OCI-LY7 (cell line): ENCODE data around the gene TIPIN. TPM values are rescaled to one million over a fixed set of nuclear protein-coding genes. Genes with fewer than 3 reads are reported as not detected.
A peak's percentile ranks its signal among the peaks of the same experiment; 100 is the strongest.
"Not testable (repeated sequence)": the region's sequence is repeated elsewhere in the genome, so short reads cannot be mapped to it uniquely, and the experiment has no call there.

ENCODE experiments used
- BruUV-seq: library from RNA; stranded (reverse); fragments of 400-500 nt; replicated peaks from 2 replicates; lab custom pipeline; 2021; lab: Mats Ljungman, UMichigan
- CTCF ChIA-PET: fragments of 300-600 bp; sonication (Branson Sonifier 250); formaldehyde crosslinking; loops from one replicate; lab custom pipeline; 2022; ENCODE audit warnings: antibody characterized with exemption; ENCODE audit not compliant: unreplicated experiment; lab: Charles Lee
- POLR2A ChIA-PET: fragments of 300-600 bp; sonication (Branson Sonifier 250); formaldehyde crosslinking; loops from one replicate; lab custom pipeline; 2022; ENCODE audit warnings: antibody characterized with exemption; lab: Charles Lee
- DNase-seq: peaks from one replicate; pipeline ENCODE4 v3.0.0-alpha.2; 2015; ENCODE audit warnings: low spot score
- H2AFZ ChIP-seq: fragments of 200-600 bp; sonication (generic), shearing (Covaris generic); 2 replicates; pipeline ENCODE4 v1.6.1; 2014; ENCODE audit warnings: mild to moderate bottlenecking, antibody characterized with exemption, low read length, moderate library complexity
- H3K27ac ChIP-seq: fragments of 200-600 bp; sonication (generic); 2 replicates; pipeline ENCODE4 v1.5.1; 2014; ENCODE audit warnings: mixed run types, low read depth, mild to moderate bottlenecking, moderate library complexity, low read length, inconsistent platforms; ENCODE audit not compliant: poor library complexity, severe bottlenecking
- H3K36me3 ChIP-seq: fragments of 200-600 bp; sonication (generic); 2 replicates; pipeline ENCODE4 v1.6.1; 2014; ENCODE audit warnings: mild to moderate bottlenecking, antibody characterized with exemption, low read length, moderate library complexity, mixed read lengths; ENCODE audit not compliant: insufficient read depth
- H3K4me1 ChIP-seq: fragments of 200-600 bp; sonication (generic); 2 replicates; pipeline ENCODE4 v1.5.1; 2014; ENCODE audit warnings: mild to moderate bottlenecking, low read length; ENCODE audit not compliant: insufficient read depth, poor library complexity, severe bottlenecking
- H3K4me2 ChIP-seq: fragments of 200-600 bp; sonication (generic); 2 replicates; pipeline ENCODE4 v1.6.1; 2014; ENCODE audit warnings: mild to moderate bottlenecking, low read length
- H3K4me3 ChIP-seq: fragments of 200-600 bp; sonication (generic); 2 replicates; pipeline ENCODE4 v1.5.1; 2014; ENCODE audit warnings: mild to moderate bottlenecking, low read depth, low read length; ENCODE audit not compliant: poor library complexity, severe bottlenecking
- H3K79me2 ChIP-seq: fragments of 200-600 bp; sonication (generic); 2 replicates; pipeline ENCODE4 v1.6.1; 2016; ENCODE audit warnings: low read depth, mild to moderate bottlenecking, low read length, moderate library complexity, mixed read lengths; ENCODE audit not compliant: insufficient read depth
- H3K9me2 ChIP-seq: fragments of 200-600 bp; sonication (generic); 2 replicates; pipeline ENCODE4 v1.6.1; 2016; ENCODE audit warnings: mild to moderate bottlenecking, low read length, mixed read lengths; ENCODE audit not compliant: insufficient read depth
- H3K9me3 ChIP-seq: fragments of 200-600 bp; sonication (generic); 2 replicates; pipeline ENCODE4 v1.6.1; 2014; ENCODE audit warnings: mild to moderate bottlenecking, mixed run types, low read length, mixed read lengths
- H4K20me1 ChIP-seq: fragments of 200-600 bp; sonication (generic); 2 replicates; pipeline ENCODE4 v1.6.1; 2014; ENCODE audit warnings: mild to moderate bottlenecking, antibody characterized with exemption, low read length, moderate library complexity, mixed read lengths; ENCODE audit not compliant: insufficient read depth
- EZH2phosphoT487 ChIP-seq: fragments of 200-600 bp; sonication (generic); IDR thresholded peaks from 2 replicates; pipeline ENCODE4 v1.6.1; 2018; ENCODE audit warnings: low read depth, borderline replicate concordance, mild to moderate bottlenecking, mixed run types, antibody characterized with exemption, low read length, moderate library complexity, mixed read lengths
- intact Hi-C: fragments of 100-400 bp; cut with micrococcal nuclease; formaldehyde crosslinking; loops from one replicate; pipeline ENCODE4 v1.10.0; 2022; ENCODE audit not compliant: unreplicated experiment
- total RNA-seq, 2 experiments: library from RNA; depleted of rRNA in 1 of 2; stranded (reverse); fragments of >200 nt in 1 of 2; shearing (Covaris generic) in 1 of 2; gene quantifications; 2 replicates each; pipeline ENCODE4 v1.2.3, GENCODE V29; 2014 to 2022
- TF ChIP-seq, protein P1 (sequence below): fragments of 200-600 bp; sonication (generic); conservative IDR thresholded peaks from 2 replicates; pipeline ENCODE4 v1.5.1; 2014; ENCODE audit warnings: mild to moderate bottlenecking, antibody characterized with exemption, low read length, moderate library complexity, mixed read lengths

The TIPIN gene
- total RNA-seq, 2 experiments from 2014 or later = 26.0 to 38.1 TPM

DNA sequence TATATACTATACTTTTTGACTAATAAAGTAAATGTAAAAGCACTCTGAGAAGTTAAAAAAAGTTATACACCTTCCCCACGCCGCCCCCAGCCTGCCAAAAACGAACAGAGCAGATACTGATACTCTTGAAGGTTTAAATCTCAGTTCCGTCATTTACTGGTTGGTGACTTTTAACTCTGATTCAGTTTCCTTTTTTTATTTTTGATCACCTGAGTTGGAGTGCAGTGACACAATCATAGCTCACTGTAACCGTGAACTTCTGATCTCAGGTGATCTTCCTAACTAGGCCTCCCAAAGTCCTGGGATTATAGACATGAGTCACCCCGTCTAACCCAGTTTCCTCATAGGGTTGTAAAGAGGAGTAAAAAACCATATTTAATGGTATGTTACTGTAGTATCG lies 3.3 kb upstream of the TIPIN start:
- POLR2A ChIA-PET = interaction anchor here (0.7 kb wide), 1 partner anchor 183 kb away, joined by 3 read pairs; no protein-coding TSS in a partner anchor
- peak overlapping the region; percentile 89 for H2AFZ ChIP-seq
- TF ChIP-seq EZH2phosphoT487 = no peak
- TF ChIP-seq, protein P1, sequence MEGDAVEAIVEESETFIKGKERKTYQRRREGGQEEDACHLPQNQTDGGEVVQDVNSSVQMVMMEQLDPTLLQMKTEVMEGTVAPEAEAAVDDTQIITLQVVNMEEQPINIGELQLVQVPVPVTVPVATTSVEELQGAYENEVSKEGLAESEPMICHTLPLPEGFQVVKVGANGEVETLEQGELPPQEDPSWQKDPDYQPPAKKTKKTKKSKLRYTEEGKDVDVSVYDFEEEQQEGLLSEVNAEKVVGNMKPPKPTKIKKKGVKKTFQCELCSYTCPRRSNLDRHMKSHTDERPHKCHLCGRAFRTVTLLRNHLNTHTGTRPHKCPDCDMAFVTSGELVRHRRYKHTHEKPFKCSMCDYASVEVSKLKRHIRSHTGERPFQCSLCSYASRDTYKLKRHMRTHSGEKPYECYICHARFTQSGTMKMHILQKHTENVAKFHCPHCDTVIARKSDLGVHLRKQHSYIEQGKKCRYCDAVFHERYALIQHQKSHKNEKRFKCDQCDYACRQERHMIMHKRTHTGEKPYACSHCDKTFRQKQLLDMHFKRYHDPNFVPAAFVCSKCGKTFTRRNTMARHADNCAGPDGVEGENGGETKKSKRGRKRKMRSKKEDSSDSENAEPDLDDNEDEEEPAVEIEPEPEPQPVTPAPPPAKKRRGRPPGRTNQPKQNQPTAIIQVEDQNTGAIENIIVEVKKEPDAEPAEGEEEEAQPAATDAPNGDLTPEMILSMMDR = peak; percentile 22; the same call in 1 of the 2 replicates
- DNase-seq = peak; percentile 59
- peak overlapping the region; percentile 60 for H3K4me2 ChIP-seq
- H3K36me3 ChIP-seq = no peaks in the 10 kb centered on the region
- H3K4me3 ChIP-seq = peak overlapping the region; percentile 31
- H4K20me1 ChIP-seq = no peaks in the 10 kb centered on the region
- peaks cover 16% of the 10 kb centered on the region for H3K79me2 ChIP-seq
- peaks cover 38% of the 10 kb centered on the region for H3K4me1 ChIP-seq
- H3K9me3 ChIP-seq = peaks cover 5% of the 10 kb centered on the region; the same call in 1 of the 2 replicates
- intact Hi-C loops = loop anchor here (5.0 to 10.0 kb wide), 2 partner anchors 138 to 205 kb away; partner anchors contain the start of gene SNAPC5
- peak overlapping the region; percentile 85 for H3K27ac ChIP-seq
- H3K9me2 ChIP-seq = no peaks in the 10 kb centered on the region
- BruUV-seq = no TSS peak
- CTCF ChIA-PET = no interaction called here

DNA sequence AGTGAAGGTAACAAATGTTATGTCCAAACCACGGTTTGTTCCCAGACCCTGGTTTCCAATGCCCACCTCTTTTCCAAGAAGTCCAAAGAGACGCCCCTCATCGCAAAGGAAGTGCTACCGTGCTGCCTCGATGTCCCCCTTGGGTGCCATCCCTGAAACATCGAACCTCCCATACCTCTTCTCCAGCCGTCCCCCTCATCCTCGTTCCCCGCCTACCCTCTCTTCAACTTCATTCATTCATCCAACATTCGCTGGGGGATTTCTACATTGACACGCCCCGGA lies 467 bp downstream of the TIPIN start:
- no peaks in the 10 kb centered on the region for H4K20me1 ChIP-seq
- H2AFZ ChIP-seq = peak overlapping the region; percentile 59
- POLR2A ChIA-PET = interaction anchor here (0.7 to 2.4 kb wide), 3 partner anchors 30 to 1234 kb away, joined by 4 to 9 read pairs (median 7); partner anchors contain the start of gene MAP2K1
- peaks cover 5% of the 10 kb centered on the region; the same call in 1 of the 2 replicates for H3K9me3 ChIP-seq
- intact Hi-C loops = loop anchor here (1.0 to 10.0 kb wide), 5 partner anchors 15 to 201 kb away; partner anchors contain the start of genes MAP2K1 and SNAPC5
- DNase-seq = no peak
- peaks cover 36% of the 10 kb centered on the region for H3K79me2 ChIP-seq
- TF ChIP-seq, protein P1 = no peak
- TF ChIP-seq EZH2phosphoT487 = no peak
- peak overlapping the region; percentile 84 for H3K27ac ChIP-seq
- H3K36me3 ChIP-seq = peaks cover 33% of the 10 kb centered on the region
- H3K9me2 ChIP-seq = no peaks in the 10 kb centered on the region
- peak overlapping the region; percentile 83 for H3K4me2 ChIP-seq
- CTCF ChIA-PET = no interaction called here
- BruUV-seq = TSS peak; percentile 77
- peaks cover 50% of the 10 kb centered on the region for H3K4me1 ChIP-seq
- H3K4me3 ChIP-seq = peak overlapping the region; percentile 87

DNA sequence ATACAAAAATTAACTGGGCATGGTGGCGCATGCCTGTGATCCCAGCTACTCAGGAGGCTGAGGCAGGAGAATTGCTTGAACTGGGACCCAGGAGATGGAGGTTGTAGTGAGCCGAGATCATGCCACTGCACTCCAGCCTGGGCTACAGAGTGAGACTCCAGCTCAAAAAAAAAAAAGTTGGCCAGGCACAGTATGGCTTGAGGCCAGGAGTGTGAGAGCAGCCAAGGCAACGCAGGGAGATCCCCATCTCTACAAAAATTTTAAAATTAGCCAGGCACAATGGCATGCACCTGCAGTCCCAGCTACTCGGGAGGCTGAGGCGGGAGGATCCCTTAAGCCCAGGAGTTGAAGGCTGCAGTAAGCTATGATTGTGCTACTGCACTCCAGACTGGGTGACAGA lies 8.0 kb downstream of the TIPIN start:
- H4K20me1 ChIP-seq, H3K9me3 ChIP-seq, intact Hi-C loops, H3K9me2 ChIP-seq, H3K4me3 ChIP-seq, H3K79me2 ChIP-seq, DNase-seq, H2AFZ ChIP-seq, H3K4me1 ChIP-seq, H3K27ac ChIP-seq, BruUV-seq, H3K4me2 ChIP-seq: not testable (repeated sequence)
- ChIA-PET POLR2A (interaction anchor here (0.6 kb wide), 1 partner anchor 9 kb away, joined by 5 read pairs; no protein-coding TSS in a partner anchor), CTCF (interaction anchor here (0.6 kb wide), 1 partner anchor 727 kb away, joined by 3 read pairs; no protein-coding TSS in a partner anchor)
- peaks cover 99% of the 10 kb centered on the region for H3K36me3 ChIP-seq
